Neural cell (in vitro differentiated cells): Measurements from ENCODE around the gene SMIM21. TPM values are rescaled to one million over a fixed set of nuclear protein-coding genes. Genes with fewer than 3 reads are reported as not detected.
A peak's percentile ranks its signal among the peaks of the same experiment; 100 is the strongest.

ENCODE experiments used
- H2AFZ ChIP-seq: fragments of 200-600, 300-800 bp; sonication (generic), shearing (Covaris generic); 2 replicates; pipeline ENCODE4 v1.6.0; 2014; ENCODE audit warnings: low read depth, mild to moderate bottlenecking, antibody characterized with exemption, low read length, moderate library complexity
- H3F3A ChIP-seq: fragments of 200-600 bp; shearing (Covaris generic); 2 replicates; pipeline ENCODE4 v1.6.1; 2016; ENCODE audit warnings: mild to moderate bottlenecking, moderate library complexity, mixed read lengths, antibody characterized with exemption, low read length; ENCODE audit not compliant: insufficient read depth, poor library complexity, severe bottlenecking
- H3K27ac ChIP-seq: fragments of 200-600, 300-800 bp; sonication (generic), shearing (Covaris generic); 2 replicates; pipeline ENCODE4 v1.5.1; 2014; ENCODE audit warnings: mild to moderate bottlenecking, low read length, moderate library complexity
- H3K27me3 ChIP-seq: fragments of 300-800, 200-600 bp; sonication (generic), shearing (Covaris generic); 2 replicates; pipeline ENCODE4 v1.6.0; 2014; ENCODE audit warnings: mild to moderate bottlenecking, low read depth, low read length, moderate library complexity; ENCODE audit not compliant: insufficient read depth
- H3K36me3 ChIP-seq: fragments of 300-800, 200-600 bp; sonication (generic), shearing (Covaris generic); 2 replicates; pipeline ENCODE4 v1.5.1; 2014; ENCODE audit warnings: mild to moderate bottlenecking, antibody characterized with exemption, low read length, moderate library complexity; ENCODE audit not compliant: insufficient read depth
- H3K4me2 ChIP-seq: fragments of 300-800, 200-600 bp; sonication (generic), shearing (Covaris generic); 2 replicates; pipeline ENCODE4 v1.6.0; 2014; ENCODE audit warnings: mild to moderate bottlenecking, low read length
- H3K4me3 ChIP-seq: fragments of 300-800, 200-600 bp; sonication (generic), shearing (Covaris generic); 2 replicates; pipeline ENCODE4 v1.5.1; 2014; ENCODE audit warnings: mild to moderate bottlenecking, low read length, moderate library complexity
- H3K79me2 ChIP-seq: fragments of 200-600 bp; shearing (Covaris generic); replicated peaks from 2 replicates; pipeline ENCODE4 v1.6.0; 2014; ENCODE audit warnings: mild to moderate bottlenecking, low read length, moderate library complexity; ENCODE audit not compliant: insufficient read depth
- H3K9ac ChIP-seq: fragments of 300-800, 200-600 bp; sonication (generic), shearing (Covaris generic); 2 replicates; pipeline ENCODE4 v1.6.1; 2016; ENCODE audit warnings: mild to moderate bottlenecking, low read length, mixed read lengths
- H3K9me2 ChIP-seq: fragments of 200-600 bp; shearing (Covaris generic); 2 replicates; pipeline ENCODE4 v1.6.1; 2016; ENCODE audit warnings: mild to moderate bottlenecking, low read length, mixed read lengths; ENCODE audit not compliant: insufficient read depth
- H3K9me3 ChIP-seq: fragments of 200-600, 300-800 bp; sonication (generic), shearing (Covaris generic); 2 replicates; pipeline ENCODE4 v1.6.1; 2016; ENCODE audit warnings: mild to moderate bottlenecking, mixed run types, low read length, moderate library complexity, mixed read lengths
- H4K20me1 ChIP-seq: fragments of 200-600 bp; shearing (Covaris generic); 2 replicates; pipeline ENCODE4 v1.6.1; 2016; ENCODE audit warnings: mild to moderate bottlenecking, mixed run types; ENCODE audit not compliant: insufficient read depth
- EP300 ChIP-seq: fragments of 450-650 bp; conservative IDR thresholded peaks from 2 replicates; pipeline ENCODE4 v1.6.1; 2014; ENCODE audit warnings: antibody characterized with exemption, mild to moderate bottlenecking, moderate library complexity; ENCODE audit not compliant: poor library complexity, severe bottlenecking
- EZH2 ChIP-seq: fragments of 200-600, 300-800 bp; shearing (Covaris generic), sonication (generic); IDR thresholded peaks from 2 replicates; pipeline ENCODE4 v1.6.1; 2014; ENCODE audit warnings: antibody characterized with exemption, low read length, borderline replicate concordance, mild to moderate bottlenecking; ENCODE audit not compliant: insufficient read depth, poor library complexity, severe bottlenecking
- MXI1 ChIP-seq: fragments of 450-650 bp; conservative IDR thresholded peaks from 2 replicates; pipeline ENCODE4 v1.6.1; 2014; ENCODE audit warnings: antibody characterized with exemption, mild to moderate bottlenecking; ENCODE audit not compliant: poor library complexity, severe bottlenecking
- POLR2AphosphoS5 ChIP-seq: IDR thresholded peaks from 2 replicates; pipeline ENCODE4 v1.6.1; 2012
- RAD21 ChIP-seq: fragments of 450-650 bp; conservative IDR thresholded peaks from 2 replicates; pipeline ENCODE4 v1.6.1; 2014; ENCODE audit warnings: antibody characterized with exemption, mild to moderate bottlenecking, moderate library complexity
- SMC3 ChIP-seq: fragments of 450-650 bp; conservative IDR thresholded peaks from 2 replicates; pipeline ENCODE4 v1.6.1; 2014; ENCODE audit warnings: antibody characterized with exemption, mild to moderate bottlenecking, moderate library complexity; ENCODE audit not compliant: poor library complexity
- TAF1 ChIP-seq: IDR thresholded peaks from 2 replicates; pipeline ENCODE4 v1.6.1; 2012; ENCODE audit warnings: low read depth
- polyA plus RNA-seq: library from polyadenylated mRNA; depleted of rRNA; stranded (reverse); fragments of >200 nt; gene quantifications from 2 replicates; pipeline ENCODE4 v1.2.3, GENCODE V29; 2014
- TF ChIP-seq, protein P1 (sequence below): IDR thresholded peaks from 2 replicates; pipeline ENCODE4 v1.6.1; 2012; ENCODE audit warnings: borderline replicate concordance
- TF ChIP-seq, protein P2 (sequence below): fragments of 450-650 bp; IDR thresholded peaks from 2 replicates; pipeline ENCODE4 v1.5.1; 2014; ENCODE audit warnings: antibody characterized with exemption, mild to moderate bottlenecking, moderate library complexity; ENCODE audit not compliant: poor library complexity, severe bottlenecking

The SMIM21 gene
- polyA plus RNA-seq, 1 donor from 2014 or later: not detected

DNA sequence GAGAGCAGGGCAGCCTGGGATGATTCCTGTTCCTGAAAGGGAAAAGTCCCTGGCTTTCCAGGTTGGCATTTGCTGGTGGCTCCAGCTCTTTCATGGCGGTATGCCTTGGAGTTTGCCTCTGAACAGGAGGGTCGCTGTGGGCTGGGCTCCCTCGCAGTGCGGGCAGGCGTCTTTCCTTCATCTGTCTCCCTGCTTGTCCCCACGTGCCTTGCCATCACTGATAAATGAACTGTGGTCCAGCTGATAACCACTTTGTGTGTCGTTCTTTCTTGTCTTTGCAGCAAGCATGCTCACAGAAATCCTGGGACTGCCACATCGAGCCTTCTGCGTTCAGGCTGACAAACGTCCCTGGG is 35.3 kb downstream of the SMIM21 start:
- no peak overlapping the region for H3K9ac ChIP-seq
- TF ChIP-seq SMC3: no peak
- TF ChIP-seq RAD21: no peak
- no peak for TF ChIP-seq EZH2
- TF ChIP-seq MXI1: no peak
- no peak for TF ChIP-seq TAF1
- TF ChIP-seq, protein P1, sequence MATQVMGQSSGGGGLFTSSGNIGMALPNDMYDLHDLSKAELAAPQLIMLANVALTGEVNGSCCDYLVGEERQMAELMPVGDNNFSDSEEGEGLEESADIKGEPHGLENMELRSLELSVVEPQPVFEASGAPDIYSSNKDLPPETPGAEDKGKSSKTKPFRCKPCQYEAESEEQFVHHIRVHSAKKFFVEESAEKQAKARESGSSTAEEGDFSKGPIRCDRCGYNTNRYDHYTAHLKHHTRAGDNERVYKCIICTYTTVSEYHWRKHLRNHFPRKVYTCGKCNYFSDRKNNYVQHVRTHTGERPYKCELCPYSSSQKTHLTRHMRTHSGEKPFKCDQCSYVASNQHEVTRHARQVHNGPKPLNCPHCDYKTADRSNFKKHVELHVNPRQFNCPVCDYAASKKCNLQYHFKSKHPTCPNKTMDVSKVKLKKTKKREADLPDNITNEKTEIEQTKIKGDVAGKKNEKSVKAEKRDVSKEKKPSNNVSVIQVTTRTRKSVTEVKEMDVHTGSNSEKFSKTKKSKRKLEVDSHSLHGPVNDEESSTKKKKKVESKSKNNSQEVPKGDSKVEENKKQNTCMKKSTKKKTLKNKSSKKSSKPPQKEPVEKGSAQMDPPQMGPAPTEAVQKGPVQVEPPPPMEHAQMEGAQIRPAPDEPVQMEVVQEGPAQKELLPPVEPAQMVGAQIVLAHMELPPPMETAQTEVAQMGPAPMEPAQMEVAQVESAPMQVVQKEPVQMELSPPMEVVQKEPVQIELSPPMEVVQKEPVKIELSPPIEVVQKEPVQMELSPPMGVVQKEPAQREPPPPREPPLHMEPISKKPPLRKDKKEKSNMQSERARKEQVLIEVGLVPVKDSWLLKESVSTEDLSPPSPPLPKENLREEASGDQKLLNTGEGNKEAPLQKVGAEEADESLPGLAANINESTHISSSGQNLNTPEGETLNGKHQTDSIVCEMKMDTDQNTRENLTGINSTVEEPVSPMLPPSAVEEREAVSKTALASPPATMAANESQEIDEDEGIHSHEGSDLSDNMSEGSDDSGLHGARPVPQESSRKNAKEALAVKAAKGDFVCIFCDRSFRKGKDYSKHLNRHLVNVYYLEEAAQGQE: no peak
- no peak for TF ChIP-seq POLR2AphosphoS5
- TF ChIP-seq, protein P2, sequence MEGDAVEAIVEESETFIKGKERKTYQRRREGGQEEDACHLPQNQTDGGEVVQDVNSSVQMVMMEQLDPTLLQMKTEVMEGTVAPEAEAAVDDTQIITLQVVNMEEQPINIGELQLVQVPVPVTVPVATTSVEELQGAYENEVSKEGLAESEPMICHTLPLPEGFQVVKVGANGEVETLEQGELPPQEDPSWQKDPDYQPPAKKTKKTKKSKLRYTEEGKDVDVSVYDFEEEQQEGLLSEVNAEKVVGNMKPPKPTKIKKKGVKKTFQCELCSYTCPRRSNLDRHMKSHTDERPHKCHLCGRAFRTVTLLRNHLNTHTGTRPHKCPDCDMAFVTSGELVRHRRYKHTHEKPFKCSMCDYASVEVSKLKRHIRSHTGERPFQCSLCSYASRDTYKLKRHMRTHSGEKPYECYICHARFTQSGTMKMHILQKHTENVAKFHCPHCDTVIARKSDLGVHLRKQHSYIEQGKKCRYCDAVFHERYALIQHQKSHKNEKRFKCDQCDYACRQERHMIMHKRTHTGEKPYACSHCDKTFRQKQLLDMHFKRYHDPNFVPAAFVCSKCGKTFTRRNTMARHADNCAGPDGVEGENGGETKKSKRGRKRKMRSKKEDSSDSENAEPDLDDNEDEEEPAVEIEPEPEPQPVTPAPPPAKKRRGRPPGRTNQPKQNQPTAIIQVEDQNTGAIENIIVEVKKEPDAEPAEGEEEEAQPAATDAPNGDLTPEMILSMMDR: no peak
- TF ChIP-seq EP300: no peak
- H3K27me3 ChIP-seq: peaks cover 31% of the 10 kb centered on the region
- H3F3A ChIP-seq: no peaks in the 10 kb centered on the region
- H4K20me1 ChIP-seq: no peaks in the 10 kb centered on the region
- no peak overlapping the region for H3K27ac ChIP-seq
- no peaks in the 10 kb centered on the region for H3K9me3 ChIP-seq
- no peaks in the 10 kb centered on the region for H3K36me3 ChIP-seq
- no peak overlapping the region for H2AFZ ChIP-seq
- H3K79me2 ChIP-seq: no peaks in the 10 kb centered on the region
- no peak overlapping the region for H3K4me2 ChIP-seq
- no peak overlapping the region for H3K4me3 ChIP-seq
- no peaks in the 10 kb centered on the region for H3K9me2 ChIP-seq

DNA sequence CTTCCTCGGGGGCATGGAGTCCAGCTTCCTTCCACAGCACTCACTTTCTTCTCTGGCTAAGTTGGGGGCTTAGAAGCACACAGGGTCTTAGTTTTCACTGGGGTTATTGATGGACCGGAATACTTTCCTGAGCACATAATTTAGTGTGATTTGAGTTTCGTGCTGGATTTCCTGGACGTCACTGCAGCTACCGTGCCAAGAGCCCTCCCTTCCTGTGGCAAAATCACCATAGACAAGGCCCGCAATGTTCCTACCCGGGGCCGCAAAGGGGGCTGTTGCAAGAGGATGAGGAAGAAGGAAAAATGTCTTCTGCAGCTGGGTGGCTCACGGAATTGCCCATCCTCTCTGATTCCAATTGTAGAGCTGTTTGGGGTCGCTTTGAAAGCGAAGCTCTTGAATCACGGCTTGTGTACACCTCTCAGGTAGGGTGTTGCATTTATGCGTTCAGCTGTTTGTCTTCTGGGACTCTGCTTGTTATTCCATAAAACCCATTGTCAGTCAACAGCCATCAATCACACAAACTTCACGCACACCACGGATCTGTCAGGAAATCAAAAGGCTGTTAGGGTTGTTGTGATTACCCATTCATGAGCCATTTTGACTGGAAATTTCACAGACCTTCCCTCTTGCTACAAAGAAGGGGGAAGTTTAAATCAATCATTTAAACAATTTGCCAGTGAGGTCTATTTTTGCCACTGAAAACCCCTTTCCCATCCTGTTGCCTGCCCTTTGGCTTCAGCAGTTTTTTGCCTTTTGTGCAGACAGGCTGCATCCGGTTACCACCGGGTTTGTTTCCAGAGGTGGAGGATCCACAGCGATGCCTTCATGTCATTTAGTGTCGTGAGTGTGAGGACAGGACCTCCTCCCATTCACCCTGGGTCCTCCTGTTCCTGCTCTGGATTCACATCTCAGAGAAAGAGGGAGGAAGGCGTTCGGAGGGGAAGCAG is 36.0 kb downstream of the SMIM21 start:
- H2AFZ ChIP-seq: no peak overlapping the region
- H3K4me2 ChIP-seq: no peak overlapping the region
- no peak overlapping the region for H3K4me3 ChIP-seq
- no peak overlapping the region for H3K9ac ChIP-seq
- no peak overlapping the region for H3K27ac ChIP-seq
- peaks cover 35% of the 10 kb centered on the region for H3K27me3 ChIP-seq
- H3F3A ChIP-seq: no peaks in the 10 kb centered on the region
- no peaks in the 10 kb centered on the region for H3K9me2 ChIP-seq
- no peaks in the 10 kb centered on the region for H3K79me2 ChIP-seq
- no peaks in the 10 kb centered on the region for H4K20me1 ChIP-seq
- H3K9me3 ChIP-seq: no peaks in the 10 kb centered on the region
- no peaks in the 10 kb centered on the region for H3K36me3 ChIP-seq
- TF ChIP-seq POLR2AphosphoS5 (peak; percentile 100), EP300 (peak; percentile 86), MXI1 (no peak)
